ENCODE measurements around the gene RHO. TPM values are rescaled to one million over a fixed set of nuclear protein-coding genes. Genes with fewer than 3 reads are reported as not detected.

RHO gene
- total and polyA plus RNA-seq, 2 donors (not counting 3 experiments of a cell fraction or from before 2014, with no cell fraction given), result not detected

DNA sequence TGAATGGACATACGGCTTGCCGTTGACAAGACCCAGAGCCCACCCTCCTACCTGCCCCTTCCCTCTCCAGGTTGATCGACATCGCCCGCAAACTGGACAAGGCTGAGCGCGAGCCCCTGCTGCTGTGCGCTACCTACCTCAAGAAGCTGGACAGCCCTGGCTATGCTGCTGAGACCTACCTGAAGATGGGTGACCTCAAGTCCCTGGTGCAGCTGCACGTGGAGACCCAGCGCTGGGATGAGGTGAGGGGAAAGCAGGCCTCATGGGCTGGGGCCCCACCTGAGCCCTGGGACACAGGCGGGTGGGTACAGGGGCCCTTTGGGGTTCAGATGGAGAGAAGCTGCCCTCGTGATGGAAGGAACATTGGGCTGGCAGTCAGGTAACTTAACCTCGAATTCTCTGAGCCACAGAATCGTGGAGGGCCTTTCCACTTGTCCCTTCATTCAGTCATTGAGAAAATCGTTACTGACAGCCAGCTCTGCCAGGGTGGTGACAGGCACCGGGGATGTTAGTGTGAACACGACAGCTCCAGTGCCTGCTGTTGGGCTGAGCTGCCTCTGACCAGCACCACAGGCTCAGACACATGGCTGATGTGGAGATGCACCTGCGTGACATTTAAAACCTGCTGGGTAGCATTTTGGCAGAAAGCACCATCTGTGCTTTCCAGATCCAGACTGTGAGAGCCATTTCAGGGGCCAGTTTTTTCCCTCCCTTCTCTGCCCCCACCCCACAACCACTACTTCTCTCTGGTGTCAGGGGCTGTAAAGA lies 25.6 kb upstream of the RHO start:
- ChIA-PET POLR2A (no interaction called here), CTCF (interaction anchor here (1.1 to 2.0 kb wide), 5 partner anchors 9 to 49 kb away, joined by 3 to 5 read pairs (median 4); no protein-coding TSS in a partner anchor)
- Histone ChIP-seq H3K9ac (replicated peaks; ENCODE audit: extremely low read depth, insufficient read depth, low read length) (no peak overlapping the region), H3K9me3 (replicated peaks; ENCODE audit: control insufficient read depth, insufficient read depth, low read length) (no peaks in the 10 kb centered on the region), H3K4me3 (replicated peaks in 1 of 3; ENCODE audit: insufficient read depth in 1 of 3, low read depth in 1 of 3, low read length in 3 of 3) (no peak overlapping the region), H3K4me1 (ENCODE audit: control insufficient read depth, extremely low read depth, insufficient read depth, low read length) (peaks cover 24% of the 10 kb centered on the region), H3K27ac (ENCODE audit: insufficient read depth, low read depth, low read length) (no peak overlapping the region), H3K4me2 (ENCODE audit: insufficient read depth, low read length) (no peak overlapping the region), H2AFZ (ENCODE audit: low read depth, low read length) (no peak overlapping the region), H3K27me3 (ENCODE audit: control insufficient read depth in 2 of 2, insufficient read depth in 2 of 2, low read length in 2 of 2) (no peaks in the 10 kb centered on the region), H4K20me1 (replicated peaks; ENCODE audit: control insufficient read depth, extremely low read depth, insufficient read depth, low read length) (no peaks in the 10 kb centered on the region), H3K79me2 (ENCODE audit: control insufficient read depth, insufficient read depth, low read length) (no peaks in the 10 kb centered on the region), H3K9me1 (replicated peaks; ENCODE audit: control insufficient read depth, extremely low read depth, insufficient read depth, low read length) (no peaks in the 10 kb centered on the region), H3K36me3 (ENCODE audit: control insufficient read depth in 2 of 2, extremely low read depth in 1 of 2, insufficient read depth in 2 of 2, low read length in 2 of 2) (peaks cover 0 to 11% of the 10 kb centered on the region in 2 experiments)
- dilution Hi-C loops (cut with MboI; ENCODE audit: extremely low pct_ligation_motif_present, low sequenced_read_pairs), result no loop called here
- intact Hi-C loops (cut with micrococcal nuclease), result no loop called here
- FAIRE-seq (no peak), DNase-seq (ENCODE audit: low read depth, low spot score) (no peak)
- TF ChIP-seq JUN (IDR thresholded peaks at IDR 0.05; ENCODE audit: borderline replicate concordance, insufficient read depth, insufficient read length, low read depth), result no peak
- TF ChIP-seq POLR2AphosphoS5 (IDR thresholded peaks at IDR 0.05; ENCODE audit: insufficient read depth, low read depth, low read length), result no peak
- no peak for TF ChIP-seq GATA2 (IDR thresholded peaks at IDR 0.05; ENCODE audit: insufficient read depth, insufficient read length, low read depth, low read length)
- TF ChIP-seq POLR2A (IDR thresholded peaks at IDR 0.05; ENCODE audit: low read depth, low read length), result no peak
- TF ChIP-seq, protein P1, sequence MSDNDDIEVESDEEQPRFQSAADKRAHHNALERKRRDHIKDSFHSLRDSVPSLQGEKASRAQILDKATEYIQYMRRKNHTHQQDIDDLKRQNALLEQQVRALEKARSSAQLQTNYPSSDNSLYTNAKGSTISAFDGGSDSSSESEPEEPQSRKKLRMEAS (IDR thresholded peaks at IDR 0.05; ENCODE audit: insufficient read depth, insufficient read length), result no peak
- no peak for TF ChIP-seq EZH2 (IDR thresholded peaks at IDR 0.05; ENCODE audit: borderline replicate concordance, low read depth, low read length, severe bottlenecking)
- TF ChIP-seq FOS (IDR thresholded peaks at IDR 0.05; ENCODE audit: borderline replicate concordance, insufficient read depth, low read length), result no peak
- TF ChIP-seq, protein P2, sequence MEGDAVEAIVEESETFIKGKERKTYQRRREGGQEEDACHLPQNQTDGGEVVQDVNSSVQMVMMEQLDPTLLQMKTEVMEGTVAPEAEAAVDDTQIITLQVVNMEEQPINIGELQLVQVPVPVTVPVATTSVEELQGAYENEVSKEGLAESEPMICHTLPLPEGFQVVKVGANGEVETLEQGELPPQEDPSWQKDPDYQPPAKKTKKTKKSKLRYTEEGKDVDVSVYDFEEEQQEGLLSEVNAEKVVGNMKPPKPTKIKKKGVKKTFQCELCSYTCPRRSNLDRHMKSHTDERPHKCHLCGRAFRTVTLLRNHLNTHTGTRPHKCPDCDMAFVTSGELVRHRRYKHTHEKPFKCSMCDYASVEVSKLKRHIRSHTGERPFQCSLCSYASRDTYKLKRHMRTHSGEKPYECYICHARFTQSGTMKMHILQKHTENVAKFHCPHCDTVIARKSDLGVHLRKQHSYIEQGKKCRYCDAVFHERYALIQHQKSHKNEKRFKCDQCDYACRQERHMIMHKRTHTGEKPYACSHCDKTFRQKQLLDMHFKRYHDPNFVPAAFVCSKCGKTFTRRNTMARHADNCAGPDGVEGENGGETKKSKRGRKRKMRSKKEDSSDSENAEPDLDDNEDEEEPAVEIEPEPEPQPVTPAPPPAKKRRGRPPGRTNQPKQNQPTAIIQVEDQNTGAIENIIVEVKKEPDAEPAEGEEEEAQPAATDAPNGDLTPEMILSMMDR (IDR thresholded peaks at IDR 0.05; ENCODE audit: extremely low read depth in 1 of 2, insufficient read depth in 1 of 2, low read depth in 1 of 2, low read length in 2 of 2), result no peak
- no peak for TF ChIP-seq MYC (IDR thresholded peaks at IDR 0.05; ENCODE audit: low read depth, low read length)
- no TSS peak for BruUV-seq (replicated peaks)

Data from endothelial cell of umbilical vein (primary cell).